ENCODE data around the gene DPCD.

GRCh38 chr10:101656890-101657289 lies 68.8 kb downstream of the DPCD start:
- TF ChIP-seq POLR2A (IDR thresholded peaks at IDR 0.05; ENCODE audit: low read depth) (no peak), CTCF (IDR thresholded peaks at IDR 0.05) (no peak), POLR2AphosphoS5 (IDR thresholded peaks at IDR 0.05) (no peak)
